SH-SY5Y (cell line): ENCODE measurements around the gene RPS6KA2.

ENCODE experiments used
- GATA2 ChIP-seq: IDR thresholded peaks from 2 replicates; pipeline ENCODE4 v1.6.1; 2011; ENCODE audit warnings: mild to moderate bottlenecking, low read depth, low read length
- GATA3 ChIP-seq: IDR thresholded peaks from 2 replicates; pipeline ENCODE4 v1.6.1; 2011; ENCODE audit warnings: low read depth, mild to moderate bottlenecking, low read length, moderate library complexity

Gene RPS6KA2

GRCh38 chr6:166485651-166486535 lies 141.2 kb downstream of the RPS6KA2 start:
- TF ChIP-seq GATA3 (no peak), GATA2 (no peak)

GRCh38 chr6:166484863-166485262 lies 142.2 kb downstream of the RPS6KA2 start:
- TF ChIP-seq GATA3, result no peak

GRCh38 chr6:166483573-166484250 lies 143.3 kb downstream of the RPS6KA2 start:
- TF ChIP-seq GATA2, result no peak
- no peak for TF ChIP-seq GATA3

GRCh38 chr6:166483026-166483425 lies 144.0 kb downstream of the RPS6KA2 start:
- no peak for TF ChIP-seq GATA2

GRCh38 chr6:166478782-166479592 lies 148.1 kb downstream of the RPS6KA2 start:
- no peak for TF ChIP-seq GATA3
- TF ChIP-seq GATA2, result no peak

- TF ChIP-seq GATA2 (no peak), GATA3 (no peak)
These were observed 149.2 kb downstream of the RPS6KA2 start for GRCh38 chr6:166477647-166478365.

GRCh38 chr6:166476634-166477215 lies 150.3 kb downstream of the RPS6KA2 start:
- TF ChIP-seq GATA2 (no peak), GATA3 (no peak)

GRCh38 chr6:166476061-166476591 lies 150.9 kb downstream of the RPS6KA2 start:
- TF ChIP-seq GATA3, result no peak
- TF ChIP-seq GATA2, result no peak

- TF ChIP-seq GATA3 (no peak), GATA2 (no peak)
These were observed 152.1 kb downstream of the RPS6KA2 start for GRCh38 chr6:166474721-166475565.

- no peak for TF ChIP-seq GATA2
- no peak for TF ChIP-seq GATA3
These were observed 153.0 kb downstream of the RPS6KA2 start for GRCh38 chr6:166473886-166474571.

GRCh38 chr6:166472636-166473035 lies 154.4 kb downstream of the RPS6KA2 start:
- TF ChIP-seq GATA2, result no peak

- TF ChIP-seq GATA2 (no peak), GATA3 (no peak)
These were observed 155.2 kb downstream of the RPS6KA2 start for GRCh38 chr6:166471797-166472260.
